Measurements from ENCODE around the gene EFCAB8.

- TF ChIP-seq RARB (CRISPR knock-in tag; IDR thresholded peaks at IDR 0.05) (no peak), BACH2 (CRISPR knock-in tag; IDR thresholded peaks at IDR 0.05; ENCODE audit: borderline replicate concordance) (no peak), SNAI2 (CRISPR knock-in tag; IDR thresholded peaks at IDR 0.05) (no peak), OSR1 (CRISPR knock-in tag; IDR thresholded peaks at IDR 0.05) (no peak), CREB5 (CRISPR knock-in tag; IDR thresholded peaks at IDR 0.05; ENCODE audit: low read depth) (no peak), ZNF565 (CRISPR knock-in tag; conservative IDR thresholded peaks at IDR 0.05; ENCODE audit: low read depth) (no peak), ZNF70 (CRISPR knock-in tag; IDR thresholded peaks at IDR 0.05) (no peak), ARNTL (CRISPR knock-in tag; IDR thresholded peaks at IDR 0.05; ENCODE audit: borderline replicate concordance, low read depth) (no peak), TOX (CRISPR knock-in tag; IDR thresholded peaks at IDR 0.05; ENCODE audit: borderline replicate concordance) (no peak)
- TF ChIP-seq, protein P1, sequence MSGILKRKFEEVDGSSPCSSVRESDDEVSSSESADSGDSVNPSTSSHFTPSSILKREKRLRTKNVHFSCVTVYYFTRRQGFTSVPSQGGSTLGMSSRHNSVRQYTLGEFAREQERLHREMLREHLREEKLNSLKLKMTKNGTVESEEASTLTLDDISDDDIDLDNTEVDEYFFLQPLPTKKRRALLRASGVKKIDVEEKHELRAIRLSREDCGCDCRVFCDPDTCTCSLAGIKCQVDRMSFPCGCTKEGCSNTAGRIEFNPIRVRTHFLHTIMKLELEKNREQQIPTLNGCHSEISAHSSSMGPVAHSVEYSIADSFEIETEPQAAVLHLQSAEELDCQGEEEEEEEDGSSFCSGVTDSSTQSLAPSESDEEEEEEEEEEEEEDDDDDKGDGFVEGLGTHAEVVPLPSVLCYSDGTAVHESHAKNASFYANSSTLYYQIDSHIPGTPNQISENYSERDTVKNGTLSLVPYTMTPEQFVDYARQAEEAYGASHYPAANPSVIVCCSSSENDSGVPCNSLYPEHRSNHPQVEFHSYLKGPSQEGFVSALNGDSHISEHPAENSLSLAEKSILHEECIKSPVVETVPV (CRISPR knock-in tag; IDR thresholded peaks at IDR 0.05) = no peak
Measured at GRCh38 chr20:32906200-32906599, 47.5 kb downstream of the EFCAB8 start.

Measured in SK-N-SH treated with all-trans-retinoic acid at 6 μM for 48 hours (cell line).